H9 (cell line): ENCODE data around the gene ATN1. TPM values are rescaled to one million over a fixed set of nuclear protein-coding genes. Genes with fewer than 3 reads are reported as not detected.
A peak's percentile ranks its signal among the peaks of the same experiment; 100 is the strongest.

Experiments used
- DNase-seq: peaks from one replicate; pipeline ENCODE4 v3.0.0-alpha.2; 2017
- H2AFZ ChIP-seq: one replicate; pipeline ENCODE4 v1.6.1; 2013; ENCODE audit warnings: mild to moderate bottlenecking, low read length, control low read depth, moderate library complexity
- H2AK5ac ChIP-seq: 2 replicates; pipeline ENCODE4 v1.6.1; 2013; ENCODE audit warnings: low read length, control low read depth, mixed read lengths; ENCODE audit not compliant: insufficient read length
- H2BK120ac ChIP-seq: one replicate; pipeline ENCODE4 v1.6.1; 2013; ENCODE audit warnings: low read depth, mild to moderate bottlenecking, low read length, control low read depth, inconsistent platforms; ENCODE audit not compliant: poor library complexity, severe bottlenecking
- H2BK12ac ChIP-seq: 2 replicates; pipeline ENCODE4 v1.6.1; 2013; ENCODE audit warnings: low read length, control low read depth, mixed read lengths, low read depth; ENCODE audit not compliant: insufficient read length
- H2BK15ac ChIP-seq: 2 replicates; pipeline ENCODE4 v1.6.1; 2013; ENCODE audit warnings: low read depth, low read length, control low read depth
- H2BK20ac ChIP-seq: one replicate; pipeline ENCODE4 v1.6.1; 2013; ENCODE audit warnings: low read depth, mild to moderate bottlenecking, low read length, control low read depth, inconsistent platforms; ENCODE audit not compliant: poor library complexity, severe bottlenecking
- H2BK5ac ChIP-seq: 2 replicates; pipeline ENCODE4 v1.6.1; 2013; ENCODE audit warnings: low read length, control low read depth, mixed read lengths; ENCODE audit not compliant: insufficient read length
- H3K14ac ChIP-seq: 2 replicates; pipeline ENCODE4 v1.6.1; 2013; ENCODE audit warnings: low read length, control low read depth; ENCODE audit not compliant: insufficient read depth
- H3K18ac ChIP-seq: 2 replicates; pipeline ENCODE4 v1.6.1; 2013; ENCODE audit warnings: low read depth, mild to moderate bottlenecking, mixed read lengths, low read length, control low read depth; ENCODE audit not compliant: insufficient read length
- H3K23ac ChIP-seq: 2 replicates; pipeline ENCODE4 v1.6.1; 2013; ENCODE audit warnings: low read length, control low read depth, mixed read lengths, low read depth; ENCODE audit not compliant: insufficient read length
- H3K23me2 ChIP-seq: 2 replicates; pipeline ENCODE4 v1.6.1; 2013; ENCODE audit warnings: low read depth, mild to moderate bottlenecking, mixed read lengths, low read length, control low read depth; ENCODE audit not compliant: insufficient read length, poor library complexity, severe bottlenecking
- H3K27ac ChIP-seq: 2 replicates; pipeline ENCODE4 v1.5.1; 2013; ENCODE audit warnings: low read length, control low read depth, mixed read lengths, low read depth; ENCODE audit not compliant: insufficient read length
- H3K27me3 ChIP-seq: 2 replicates; pipeline ENCODE4 v1.6.1; 2013; ENCODE audit warnings: low read length, control low read depth, inconsistent platforms; ENCODE audit not compliant: insufficient read depth
- H3K4ac ChIP-seq: 2 replicates; pipeline ENCODE4 v1.6.1; 2013; ENCODE audit warnings: low read depth, mild to moderate bottlenecking, control low read depth, inconsistent platforms, low read length, moderate library complexity
- H3K4me1 ChIP-seq: 2 replicates; pipeline ENCODE4 v1.6.1; 2013; ENCODE audit warnings: low read length, control low read depth, inconsistent platforms; ENCODE audit not compliant: insufficient read depth
- H3K4me2 ChIP-seq: 2 replicates; pipeline ENCODE4 v1.6.1; 2013; ENCODE audit warnings: low read length, control low read depth, mixed read lengths; ENCODE audit not compliant: insufficient read length, insufficient read depth
- H3K56ac ChIP-seq: 2 replicates; pipeline ENCODE4 v1.6.1; 2013; ENCODE audit warnings: low read depth, mild to moderate bottlenecking, mixed read lengths, low read length, control low read depth; ENCODE audit not compliant: insufficient read length
- H3K79me1 ChIP-seq: 2 replicates; pipeline ENCODE4 v1.6.1; 2013; ENCODE audit warnings: low read depth, mild to moderate bottlenecking, moderate library complexity, low read length, control low read depth, inconsistent platforms; ENCODE audit not compliant: insufficient read depth, poor library complexity, severe bottlenecking
- H3K79me2 ChIP-seq: 2 replicates; pipeline ENCODE4 v1.6.1; 2013; ENCODE audit warnings: low read length, control low read depth, inconsistent platforms; ENCODE audit not compliant: insufficient read depth
- H3K9ac ChIP-seq: 2 replicates; pipeline ENCODE4 v1.6.1; 2013; ENCODE audit warnings: low read length, control low read depth, mixed read lengths; ENCODE audit not compliant: insufficient read length; ENCODE audit errors: extremely low read depth
- H3K9me3 ChIP-seq: one replicate; pipeline ENCODE4 v1.6.1; 2013; ENCODE audit warnings: low read depth, low read length, inconsistent platforms; ENCODE audit not compliant: control insufficient read depth
- H3T11ph ChIP-seq: one replicate; pipeline ENCODE4 v1.6.1; 2013; ENCODE audit warnings: mild to moderate bottlenecking, low read length, control low read depth, inconsistent platforms
- H4K20me1 ChIP-seq: one replicate; pipeline ENCODE4 v1.6.1; 2013; ENCODE audit not compliant: control insufficient read depth, insufficient read length, insufficient read depth
- H4K5ac ChIP-seq: 2 replicates; pipeline ENCODE4 v1.6.1; 2013; ENCODE audit warnings: low read depth, mild to moderate bottlenecking, mixed read lengths, low read length, control low read depth; ENCODE audit not compliant: insufficient read length
- H4K8ac ChIP-seq: replicated peaks from 2 replicates; pipeline ENCODE4 v1.6.1; 2013; ENCODE audit warnings: low read length, control low read depth, mixed read lengths, low read depth; ENCODE audit not compliant: insufficient read length
- H4K91ac ChIP-seq: 2 replicates; pipeline ENCODE4 v1.6.1; 2013; ENCODE audit warnings: low read depth, mild to moderate bottlenecking, moderate library complexity, mixed read lengths, low read length, control low read depth; ENCODE audit not compliant: insufficient read length
- H3K27ac Mint-ChIP-seq, 3 experiments: 2 replicates in 2 of 3; 3 replicates in 1 of 3; pipeline ENCODE4 v1.8.0; 2020 to 2021; ENCODE audit warnings: mixed read lengths in 3 of 3, mild to moderate bottlenecking in 1 of 3, moderate library complexity in 1 of 3
- H3K27me3 Mint-ChIP-seq: 2 replicates; pipeline ENCODE4 v1.8.0; 2021; ENCODE audit warnings: low read depth, mild to moderate bottlenecking, moderate library complexity, mixed read lengths
- H3K36me3 Mint-ChIP-seq, 3 experiments: 2 replicates in 2 of 3; 3 replicates in 1 of 3; pipeline ENCODE4 v1.8.0; 2020 to 2021; ENCODE audit warnings: low read depth in 3 of 3, mixed read lengths in 3 of 3; ENCODE audit not compliant: insufficient read depth in 1 of 3
- H3K4me1 Mint-ChIP-seq, 2 experiments: 2 replicates each; pipeline ENCODE4 v1.8.0; 2020; ENCODE audit warnings: mixed read lengths in 2 of 2
- H3K4me3 Mint-ChIP-seq, 2 experiments: 2 replicates in 1 of 2; 3 replicates in 1 of 2; pipeline ENCODE4 v1.8.0; 2020 to 2021; ENCODE audit warnings: mild to moderate bottlenecking in 2 of 2, mixed read lengths in 2 of 2, moderate library complexity in 1 of 2
- H3K9me3 Mint-ChIP-seq, 2 experiments: 2 replicates in 1 of 2; 3 replicates in 1 of 2; pipeline ENCODE4 v1.8.0; 2020; ENCODE audit warnings: mild to moderate bottlenecking in 2 of 2, mixed read lengths in 2 of 2, moderate library complexity in 1 of 2
- CTCF ChIP-seq: fragments of 200-600 bp; sonication (generic); conservative IDR thresholded peaks from 3 replicates; pipeline ENCODE4 v1.8.0; 2021; ENCODE audit warnings: antibody characterized with exemption, mild to moderate bottlenecking
- WGBS: extraction: QIAGEN DNeasy Blood & Tissue Kit; methylation state at CpG from one replicate; pipeline ENCODE4 v1.1.7; 2013; ENCODE audit warnings: missing lambda C conversion rate, low lambda C conversion rate, mixed read lengths; ENCODE audit not compliant: insufficient read length; ENCODE audit errors: extremely low coverage; 5-methylcytosine and 5-hydroxymethylcytosine counted together
- total RNA-seq: library from RNA; stranded (reverse); gene quantifications from 2 replicates; pipeline ENCODE4 v1.2.1, GENCODE V29; 2021

The ATN1 gene
- total RNA-seq, 1 experiment from 2014 or later, result 103 TPM

DNA sequence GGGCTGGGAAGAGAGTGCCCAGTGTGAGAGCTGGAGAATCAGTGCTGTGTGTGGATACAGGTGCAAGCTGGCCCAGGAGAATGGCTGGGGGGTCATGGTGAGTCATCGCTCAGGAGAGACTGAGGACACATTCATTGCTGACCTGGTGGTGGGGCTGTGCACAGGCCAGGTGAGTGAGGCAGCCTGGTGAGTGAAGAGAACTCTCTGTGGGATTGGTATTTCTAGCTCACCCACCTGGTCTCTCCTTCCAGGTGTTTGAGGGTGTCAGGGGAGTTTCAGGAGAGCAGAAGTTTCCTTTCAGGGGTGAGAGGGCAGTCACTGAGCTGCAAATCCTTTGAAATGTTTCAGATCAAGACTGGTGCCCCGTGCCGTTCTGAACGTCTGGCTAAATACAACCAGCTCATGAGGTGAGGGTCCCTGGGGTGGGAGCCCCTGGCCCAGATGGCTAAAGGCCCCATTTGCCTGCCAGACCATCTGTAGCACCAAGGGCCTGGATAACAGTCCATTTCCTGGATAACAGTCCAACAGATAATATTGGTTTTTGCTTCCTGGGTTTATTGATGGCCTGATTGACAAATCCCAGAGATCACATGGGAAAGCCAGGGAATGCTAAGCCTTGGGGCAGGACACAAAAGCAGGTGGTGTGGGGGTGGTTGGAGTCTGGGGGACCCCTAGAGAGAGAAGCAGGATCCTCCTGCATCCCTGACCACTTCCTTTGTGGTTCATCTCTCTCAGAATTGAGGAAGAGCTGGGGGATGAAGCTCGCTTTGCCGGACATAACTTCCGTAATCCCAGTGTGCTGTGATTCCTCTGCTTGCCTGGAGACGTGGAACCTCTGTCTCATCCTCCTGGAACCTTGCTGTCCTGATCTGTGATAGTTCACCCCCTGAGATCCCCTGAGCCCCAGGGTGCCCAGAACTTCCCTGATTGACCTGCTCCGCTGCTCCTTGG lies 5.5 kb upstream of the ATN1 start:
- Histone ChIP-seq H4K8ac (no peak overlapping the region), H2BK120ac (no peak overlapping the region), H2BK12ac (no peak overlapping the region), H3K4me1 (peaks cover 3% of the 10 kb centered on the region; the same call in 1 of the 2 replicates), H3K79me2 (no peaks in the 10 kb centered on the region), H4K20me1 (no peaks in the 10 kb centered on the region), H3K9ac (no peak overlapping the region), H3K23ac (no peak overlapping the region), H3K4ac (no peak overlapping the region), H3K79me1 (no peaks in the 10 kb centered on the region), H3K23me2 (peaks cover 18% of the 10 kb centered on the region), H3K27me3 (no peaks in the 10 kb centered on the region), H3T11ph (no peak overlapping the region), H4K91ac (no peak overlapping the region), H3K18ac (no peak overlapping the region), H3K27ac (no peak overlapping the region), H2BK20ac (no peak overlapping the region), H2AFZ (no peak overlapping the region), H3K56ac (no peak overlapping the region), H2BK15ac (no peak overlapping the region), H3K9me3 (no peaks in the 10 kb centered on the region), H2AK5ac (no peak overlapping the region), H2BK5ac (no peak overlapping the region), H3K4me2 (no peak overlapping the region), H4K5ac (no peak overlapping the region), H3K14ac (no peak overlapping the region)
- no peak overlapping the region; a peak in 1 of 5 replicates for H3K4me3 Mint-ChIP-seq
- TF ChIP-seq CTCF, result no peak
- H3K27ac Mint-ChIP-seq, result peak overlapping the region; percentile 76 to 94 (median 85); a peak in 5 of 7 replicates
- WGBS, result no CpG with 5 or more reads among the region's 9 CpGs
- peaks cover 0 to 2% of the 10 kb centered on the region in 2 experiments; a peak in 1 of 5 replicates for H3K9me3 Mint-ChIP-seq
- DNase-seq, result no peak
- peaks cover 1% of the 10 kb centered on the region; the same call in 1 of the 2 replicates for H3K27me3 Mint-ChIP-seq
- peaks cover 29 to 53% (median 52%) of the 10 kb centered on the region in 3 experiments for H3K36me3 Mint-ChIP-seq
- peaks cover 44 to 49% of the 10 kb centered on the region in 2 experiments for H3K4me1 Mint-ChIP-seq
